Activated naive CD8-positive, alpha-beta T cell treated with anti-CD3 and anti-CD28 coated beads, Interleukin-2, amount 10 ng/mL, durations not matched to agents 7 days and 5 days (primary cell): ENCODE results near the gene ARFRP1. TPM values are rescaled to one million over a fixed set of nuclear protein-coding genes. Genes with fewer than 3 reads are reported as not detected.

Experiments used
- ATAC-seq: fragments of 150-1000 bp; cut with Tn5 transposase; one replicate; pipeline ENCODE4 v1.10.0; 2021; ENCODE audit warnings: low read depth, moderate library complexity
- POLR2A ChIA-PET: fragments of 350-600 bp; sonication (Branson Sonifier 250); formaldehyde crosslinking; loops from one replicate; lab custom pipeline; 2021; ENCODE audit warnings: antibody characterized with exemption; lab: Charles Lee
- DNase-seq: peaks from one replicate; pipeline ENCODE4 v3.0.0; 2021
- H3K27ac Mint-ChIP-seq: one replicate; pipeline ENCODE4 v1.8.0; 2022; ENCODE audit warnings: mild to moderate bottlenecking, mixed read lengths
- H3K27me3 Mint-ChIP-seq: one replicate; pipeline ENCODE4 v1.8.0; 2022; ENCODE audit warnings: mild to moderate bottlenecking, moderate library complexity, mixed read lengths
- H3K36me3 Mint-ChIP-seq: one replicate; pipeline ENCODE4 v1.8.0; 2021; ENCODE audit warnings: mild to moderate bottlenecking, mixed read lengths
- H3K4me1 Mint-ChIP-seq: one replicate; pipeline ENCODE4 v1.8.0; 2021; ENCODE audit warnings: mixed read lengths
- H3K4me3 Mint-ChIP-seq: one replicate; pipeline ENCODE4 v1.8.0; 2022; ENCODE audit warnings: mild to moderate bottlenecking, moderate library complexity, mixed read lengths
- H3K9me3 Mint-ChIP-seq: one replicate; pipeline ENCODE4 v1.8.0; 2021; ENCODE audit warnings: mixed read lengths
- total RNA-seq, 2 experiments: library from RNA; stranded (reverse); gene quantifications; one replicate each; pipeline ENCODE4 v1.2.3, GENCODE V29; 2021

ARFRP1 gene
- total RNA-seq = 10 to 100 TPM; 68.8 to 73.1 TPM

- Mint-ChIP-seq H3K4me3 (peak within 1 kb of the TSS; percentile 88), H3K4me1 (peaks cover 38% of the 10 kb centered on the region), H3K9me3 (no peaks in the 10 kb centered on the region), H3K27ac (peak within 1 kb of the TSS; percentile 87), H3K27me3 (no peaks in the 10 kb centered on the region), H3K36me3 (peaks cover 38% of the 10 kb centered on the region)
- POLR2A ChIA-PET = interaction anchor here (0.6 to 5.9 kb wide), 18 partner anchors 9 to 353 kb away, joined by 3 to 98 read pairs (median 7); partner anchors contain the start of genes LIME1, PPDPF, PTK6 and RTEL1
- peak; percentile 81 for ATAC-seq
- peak; percentile 96 for DNase-seq
Measured at GRCh38 chr20:63707558-63708300, at the start of gene ARFRP1, which contains the start of gene ZGPAT. ARFRP1 (minus strand) TSS chr20:63707976; CDS start chr20:63707091, 885 bp downstream. ZGPAT (plus strand) TSS chr20:63708039; CDS start chr20:63708581, 542 bp downstream.

GRCh38 chr20:63756648-63756991 is 48.8 kb upstream of the ARFRP1 start:
- peak; percentile 79 for ATAC-seq
- Mint-ChIP-seq H3K36me3 (no peaks in the 10 kb centered on the region), H3K9me3 (no peaks in the 10 kb centered on the region), H3K4me1 (peaks cover 13% of the 10 kb centered on the region), H3K27me3 (peaks cover 9% of the 10 kb centered on the region), H3K4me3 (peak overlapping the region; percentile 36), H3K27ac (peak overlapping the region; percentile 18)
- DNase-seq = peak; percentile 62
- POLR2A ChIA-PET = no interaction called here

- no peaks in the 10 kb centered on the region for H3K9me3 Mint-ChIP-seq
- peak overlapping the region; percentile 36 for H3K4me3 Mint-ChIP-seq
- peak overlapping the region; percentile 18 for H3K27ac Mint-ChIP-seq
- H3K4me1 Mint-ChIP-seq = peaks cover 16% of the 10 kb centered on the region
- peaks cover 9% of the 10 kb centered on the region for H3K27me3 Mint-ChIP-seq
- no peaks in the 10 kb centered on the region for H3K36me3 Mint-ChIP-seq
- ATAC-seq = no peak
- no peak for DNase-seq
- POLR2A ChIA-PET = no interaction called here
Measured at GRCh38 chr20:63755933-63756647, 48.3 kb upstream of the ARFRP1 start.

GRCh38 chr20:63754008-63754407 is 46.2 kb upstream of the ARFRP1 start:
- H3K4me3 Mint-ChIP-seq = no peak overlapping the region
- no peaks in the 10 kb centered on the region for H3K9me3 Mint-ChIP-seq
- POLR2A ChIA-PET = no interaction called here
- H3K27ac Mint-ChIP-seq = no peak overlapping the region
- H3K4me1 Mint-ChIP-seq = peaks cover 26% of the 10 kb centered on the region
- no peak for DNase-seq
- H3K27me3 Mint-ChIP-seq = peaks cover 5% of the 10 kb centered on the region
- ATAC-seq = no peak
- H3K36me3 Mint-ChIP-seq = no peaks in the 10 kb centered on the region

GRCh38 chr20:63753381-63753780 is 45.6 kb upstream of the ARFRP1 start:
- no peak overlapping the region for H3K27ac Mint-ChIP-seq
- H3K36me3 Mint-ChIP-seq = no peaks in the 10 kb centered on the region
- DNase-seq (no peak), ATAC-seq (no peak)
- peaks cover 4% of the 10 kb centered on the region for H3K27me3 Mint-ChIP-seq
- no peaks in the 10 kb centered on the region for H3K9me3 Mint-ChIP-seq
- H3K4me1 Mint-ChIP-seq = peaks cover 26% of the 10 kb centered on the region
- POLR2A ChIA-PET = no interaction called here
- H3K4me3 Mint-ChIP-seq = no peak overlapping the region

- DNase-seq (no peak), ATAC-seq (no peak)
- Mint-ChIP-seq H3K27ac (no peak overlapping the region), H3K36me3 (no peaks in the 10 kb centered on the region), H3K4me3 (no peak overlapping the region), H3K4me1 (peaks cover 26% of the 10 kb centered on the region), H3K27me3 (peaks cover 3% of the 10 kb centered on the region), H3K9me3 (no peaks in the 10 kb centered on the region)
- POLR2A ChIA-PET = interaction anchor here (2.9 to 4.2 kb wide), 2 partner anchors 11 to 15 kb away, joined by 28 to 31 read pairs; partner anchors contain the start of genes LIME1 and SLC2A4RG
Measured at GRCh38 chr20:63752411-63753101, 44.8 kb upstream of the ARFRP1 start.

- peak overlapping the region; percentile 94 for H3K27ac Mint-ChIP-seq
- POLR2A ChIA-PET = interaction anchor here (0.5 to 4.2 kb wide), 4 partner anchors 8 to 44 kb away, joined by 3 to 31 read pairs (median 20); partner anchors contain the start of genes ARFRP1, LIME1, SLC2A4RG and ZGPAT
- no peaks in the 10 kb centered on the region for H3K9me3 Mint-ChIP-seq
- H3K4me1 Mint-ChIP-seq = peaks cover 19% of the 10 kb centered on the region
- H3K27me3 Mint-ChIP-seq = no peaks in the 10 kb centered on the region
- H3K36me3 Mint-ChIP-seq = no peaks in the 10 kb centered on the region
- peak overlapping the region; percentile 71 for H3K4me3 Mint-ChIP-seq
- ATAC-seq (no peak), DNase-seq (no peak)
Measured at GRCh38 chr20:63751471-63752271, 43.9 kb upstream of the ARFRP1 start.

GRCh38 chr20:63750807-63751470 is 43.2 kb upstream of the ARFRP1 start:
- H3K27ac Mint-ChIP-seq = peak overlapping the region; percentile 94
- H3K4me1 Mint-ChIP-seq = peaks cover 15% of the 10 kb centered on the region
- no peaks in the 10 kb centered on the region for H3K9me3 Mint-ChIP-seq
- DNase-seq (peak; percentile 76), ATAC-seq (peak; percentile 82)
- no peaks in the 10 kb centered on the region for H3K36me3 Mint-ChIP-seq
- no peaks in the 10 kb centered on the region for H3K27me3 Mint-ChIP-seq
- POLR2A ChIA-PET = interaction anchor here (0.6 to 4.2 kb wide), 6 partner anchors 10 to 1011 kb away, joined by 3 to 31 read pairs (median 9); partner anchors contain the start of genes ARFRP1, LIME1, SLC2A4RG and TPD52L2
- H3K4me3 Mint-ChIP-seq = peak overlapping the region; percentile 71

- peaks cover 13% of the 10 kb centered on the region for H3K4me1 Mint-ChIP-seq
- no peak for DNase-seq
- no peak for ATAC-seq
- POLR2A ChIA-PET = interaction anchor here (0.7 to 4.2 kb wide), 6 partner anchors 9 to 43 kb away, joined by 3 to 31 read pairs (median 8); partner anchors contain the start of genes ARFRP1, LIME1, SLC2A4RG and ZGPAT
- H3K9me3 Mint-ChIP-seq = no peaks in the 10 kb centered on the region
- H3K36me3 Mint-ChIP-seq = no peaks in the 10 kb centered on the region
- H3K27me3 Mint-ChIP-seq = no peaks in the 10 kb centered on the region
- peak overlapping the region; percentile 42 for H3K4me3 Mint-ChIP-seq
- peak overlapping the region; percentile 94 for H3K27ac Mint-ChIP-seq
Measured at GRCh38 chr20:63749597-63750508, 42.1 kb upstream of the ARFRP1 start.

GRCh38 chr20:63748934-63749270 is 41.1 kb upstream of the ARFRP1 start:
- Mint-ChIP-seq H3K9me3 (no peaks in the 10 kb centered on the region), H3K36me3 (peaks cover under 1% of the 10 kb centered on the region), H3K4me1 (peaks cover 13% of the 10 kb centered on the region), H3K4me3 (no peak overlapping the region), H3K27me3 (no peaks in the 10 kb centered on the region), H3K27ac (peak overlapping the region; percentile 38)
- POLR2A ChIA-PET = interaction anchor here (0.7 to 4.2 kb wide), 3 partner anchors 8 to 19 kb away, joined by 3 to 31 read pairs (median 3); partner anchors contain the start of gene LIME1
- DNase-seq (no peak), ATAC-seq (no peak)
